CD4-positive, alpha-beta T cell treated with Interleukin-15 for 1 hour (primary cell): Measurements from ENCODE around the gene DGKQ.
"Not testable (repeated sequence)": the region's sequence is repeated elsewhere in the genome, so short reads cannot be mapped to it uniquely, and the experiment has no call there.

Experiments used
- DNase-seq: peaks from one replicate; pipeline ENCODE4 v3.0.0-alpha.2; 2020

DGKQ gene

GRCh38 chr4:1010395-1011021 lies 37.1 kb upstream of the DGKQ start:
- DNase-seq, result peak; percentile 74

- peak; percentile 60 for DNase-seq
Measured at GRCh38 chr4:1009542-1010394, 36.4 kb upstream of the DGKQ start.

- no peak for DNase-seq
Measured at GRCh38 chr4:1008840-1009541, 35.6 kb upstream of the DGKQ start.

GRCh38 chr4:1006856-1007255 lies 33.5 kb upstream of the DGKQ start:
- DNase-seq, result no peak

GRCh38 chr4:1004557-1005485 lies 31.5 kb upstream of the DGKQ start:
- DNase-seq, result no peak

- DNase-seq, result no peak
Measured at GRCh38 chr4:1004071-1004418, 30.7 kb upstream of the DGKQ start.

GRCh38 chr4:1003271-1004070 lies 30.1 kb upstream of the DGKQ start:
- DNase-seq, result no peak

- DNase-seq, result no peak
Measured at GRCh38 chr4:1002631-1003251, 29.4 kb upstream of the DGKQ start.

GRCh38 chr4:1002131-1002630 lies 28.8 kb upstream of the DGKQ start:
- DNase-seq, result no peak

- no peak for DNase-seq
Measured at GRCh38 chr4:1001561-1002130, 28.3 kb upstream of the DGKQ start.

- no peak for DNase-seq
Measured at GRCh38 chr4:1000686-1001260, 27.4 kb upstream of the DGKQ start.

- DNase-seq, result no peak
Measured at GRCh38 chr4:999882-1000425, 26.6 kb upstream of the DGKQ start.

- not testable (repeated sequence) for DNase-seq
Measured at GRCh38 chr4:999240-999863, 26.0 kb upstream of the DGKQ start.

- DNase-seq, result no peak
Measured at GRCh38 chr4:998096-998691, 24.8 kb upstream of the DGKQ start.

- no peak for DNase-seq
Measured at GRCh38 chr4:997375-998071, 24.2 kb upstream of the DGKQ start.

- no peak for DNase-seq
Measured at GRCh38 chr4:996997-997374, 23.6 kb upstream of the DGKQ start.

GRCh38 chr4:996030-996996 lies 22.9 kb upstream of the DGKQ start:
- DNase-seq, result no peak
